B cell (primary cell): Measurements from ENCODE around the gene ARPC1A.

ENCODE experiments used
- CTCF ChIP-seq: fragments of 200-600 bp; IDR thresholded peaks from one replicate; pipeline ENCODE4 v1.8.0; 2022; ENCODE audit warnings: antibody characterized with exemption, mild to moderate bottlenecking
- EZH2 ChIP-seq: IDR thresholded peaks from 2 replicates; pipeline ENCODE4 v1.6.1; 2012; ENCODE audit warnings: borderline replicate concordance, low read depth, mild to moderate bottlenecking, moderate library complexity, low read length; ENCODE audit not compliant: insufficient read depth, poor library complexity, severe bottlenecking

DNA sequence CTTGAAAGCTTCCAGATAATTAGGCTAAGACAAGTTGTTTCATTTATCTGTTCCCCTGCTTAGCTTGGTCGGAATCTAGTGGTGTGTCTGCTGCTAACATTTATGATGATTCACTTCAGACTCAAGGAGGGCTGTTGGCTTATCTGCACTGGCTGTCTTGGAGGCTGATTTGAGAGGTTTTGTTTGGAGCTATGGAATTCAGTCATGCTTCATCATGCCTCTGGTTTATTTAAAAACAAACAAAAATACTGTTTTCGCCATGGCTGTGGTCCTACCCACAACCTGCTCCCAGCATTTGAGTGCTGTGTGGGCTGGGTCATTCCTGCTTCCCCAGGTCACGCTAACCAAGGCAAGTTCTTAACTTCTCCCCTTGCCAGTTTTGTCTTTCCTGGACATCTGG is 37.1 kb downstream of the ARPC1A start:
- TF ChIP-seq CTCF (no peak), EZH2 (no peak)
